GM19395 (cell line): ENCODE measurements around the gene FOXP1.

Experiments
- ATAC-seq: cut with Tn5 transposase; IDR thresholded peaks from one replicate; pipeline ENCODE4 v1.9.1; 2021; ENCODE audit warnings: mild to moderate bottlenecking, moderate library complexity; ENCODE audit not compliant: unreplicated experiment

The FOXP1 gene

GRCh38 chr3:71054312-71054711, 529.2 kb downstream of the FOXP1 start:
- no peak for ATAC-seq

- ATAC-seq: no peak
These were observed 530.0 kb downstream of the FOXP1 start for GRCh38 chr3:71053495-71053894.

- no peak for ATAC-seq
These were observed 530.8 kb downstream of the FOXP1 start for GRCh38 chr3:71052716-71053115.

- ATAC-seq: no peak
These were observed 531.4 kb downstream of the FOXP1 start for GRCh38 chr3:71051893-71052687.

- no peak for ATAC-seq
These were observed 532.3 kb downstream of the FOXP1 start for GRCh38 chr3:71051259-71051595.

GRCh38 chr3:71050538-71051258, 532.8 kb downstream of the FOXP1 start:
- ATAC-seq: no peak

GRCh38 chr3:71050166-71050537, 533.4 kb downstream of the FOXP1 start:
- no peak for ATAC-seq

- ATAC-seq: no peak
These were observed 534.6 kb downstream of the FOXP1 start for GRCh38 chr3:71048948-71049347.

- no peak for ATAC-seq
These were observed 535.7 kb downstream of the FOXP1 start for GRCh38 chr3:71047616-71048531.

- no peak for ATAC-seq
These were observed 536.7 kb downstream of the FOXP1 start for GRCh38 chr3:71046791-71047190.

GRCh38 chr3:71045917-71046282, 537.6 kb downstream of the FOXP1 start:
- ATAC-seq: no peak

GRCh38 chr3:71045212-71045916, 538.2 kb downstream of the FOXP1 start:
- ATAC-seq: no peak

- no peak for ATAC-seq
These were observed 540.8 kb downstream of the FOXP1 start for GRCh38 chr3:71042759-71043158.

GRCh38 chr3:71041371-71041770, 542.2 kb downstream of the FOXP1 start:
- ATAC-seq: no peak

GRCh38 chr3:71039332-71039731, 544.2 kb downstream of the FOXP1 start:
- no peak for ATAC-seq

GRCh38 chr3:71037775-71038174, 545.8 kb downstream of the FOXP1 start:
- no peak for ATAC-seq

GRCh38 chr3:71035886-71036285, 547.6 kb downstream of the FOXP1 start:
- no peak for ATAC-seq

- ATAC-seq: no peak
These were observed 548.2 kb downstream of the FOXP1 start for GRCh38 chr3:71035314-71035713.

GRCh38 chr3:71033681-71034220, 549.8 kb downstream of the FOXP1 start:
- ATAC-seq: no peak

GRCh38 chr3:71031914-71032521, 551.5 kb downstream of the FOXP1 start:
- ATAC-seq: no peak
